H1 (cell line): ENCODE data around the gene ARSI. TPM values are rescaled to one million over a fixed set of nuclear protein-coding genes. Genes with fewer than 3 reads are reported as not detected.
A peak's percentile ranks its signal among the peaks of the same experiment; 100 is the strongest.

Experiments used
- CTCF ChIA-PET: fragments of 300-600 bp; sonication (Branson Sonifier 250); formaldehyde crosslinking; loops from one replicate; lab custom pipeline; 2021; ENCODE audit not compliant: partially characterized antibody; lab: Charles Lee
- POLR2A ChIA-PET: fragments of 300-600 bp; sonication (Branson Sonifier 250); formaldehyde crosslinking; loops from one replicate; lab custom pipeline; 2021; ENCODE audit warnings: inconsistent platforms; ENCODE audit not compliant: partially characterized antibody; lab: Charles Lee
- DNase-seq, 2 experiments: peaks; one replicate each; pipeline versions ENCODE4 v3.0.0 to v3.0.0-alpha.2; 2010 to 2022; ENCODE audit warnings: low spot score in 2 of 2, low read depth in 1 of 2, mixed read lengths in 1 of 2
- FAIRE-seq: peaks from 2 replicates; lab custom pipeline; 2011; peaks lifted over from hg19 to GRCh38; lab: Jason Lieb, UNC
- H2AFZ ChIP-seq: 2 replicates; pipeline ENCODE4 v1.8.1; 2012; ENCODE audit warnings: low read length, inconsistent platforms
- H2AK5ac ChIP-seq: 2 replicates; pipeline ENCODE4 v1.6.1; 2013; ENCODE audit warnings: low read depth, low read length
- H2BK120ac ChIP-seq: replicated peaks from 2 replicates; pipeline ENCODE3; 2013; ENCODE audit warnings: low read depth, low read length, inconsistent platforms
- H2BK12ac ChIP-seq: 2 replicates; pipeline ENCODE4 v1.6.1; 2013; ENCODE audit warnings: low read depth, low read length
- H2BK15ac ChIP-seq: 2 replicates; pipeline ENCODE4 v1.6.1; 2013; ENCODE audit warnings: low read length
- H2BK20ac ChIP-seq: 2 replicates; pipeline ENCODE4 v1.6.1; 2013; ENCODE audit warnings: low read length
- H2BK5ac ChIP-seq: 2 replicates; pipeline ENCODE4 v1.6.1; 2013; ENCODE audit warnings: low read depth, low read length
- H3K14ac ChIP-seq: 2 replicates; pipeline ENCODE4 v1.6.1; 2013; ENCODE audit warnings: inconsistent platforms; ENCODE audit not compliant: insufficient read length
- H3K18ac ChIP-seq: 2 replicates; pipeline ENCODE4 v1.6.1; 2013; ENCODE audit warnings: low read length; ENCODE audit errors: extremely low read depth
- H3K23ac ChIP-seq: 2 replicates; pipeline ENCODE4 v1.6.1; 2013; ENCODE audit warnings: inconsistent platforms; ENCODE audit not compliant: insufficient read length
- H3K23me2 ChIP-seq: 2 replicates; pipeline ENCODE4 v1.6.1; 2013; ENCODE audit warnings: low read depth, low read length
- H3K27ac ChIP-seq: 2 replicates; pipeline ENCODE4 v1.6.1; 2011; ENCODE audit warnings: low read depth, low read length, inconsistent platforms
- H3K27me3 ChIP-seq, 4 experiments: replicated peaks in 1 of 4; 1 replicate in 1 of 4; 2 replicates in 3 of 4; pipeline versions ENCODE4 v1.6.1 to v1.8.1; 2011 to 2013; ENCODE audit warnings: low read length in 3 of 4, mild to moderate bottlenecking in 3 of 4, inconsistent platforms in 2 of 4, mixed read lengths in 2 of 4, moderate library complexity in 1 of 4; ENCODE audit not compliant: control insufficient read depth in 3 of 4, insufficient read depth in 3 of 4; ENCODE audit errors: extremely low read depth in 1 of 4
- H3K36me3 ChIP-seq, 4 experiments: 2 replicates each; pipeline versions ENCODE4 v1.6.1 to v1.8.1; 2011 to 2013; ENCODE audit warnings: mild to moderate bottlenecking in 4 of 4, low read length in 3 of 4, moderate library complexity in 2 of 4, control low read depth in 1 of 4, inconsistent platforms in 1 of 4; ENCODE audit not compliant: insufficient read depth in 4 of 4, control insufficient read depth in 2 of 4
- H3K4ac ChIP-seq: replicated peaks from 2 replicates; pipeline ENCODE3; 2013; ENCODE audit warnings: low read length, low read depth, mixed read lengths, inconsistent platforms; ENCODE audit not compliant: insufficient read length
- H3K4me1 ChIP-seq, 4 experiments: replicated peaks in 1 of 4; 1 replicate in 1 of 4; 2 replicates in 3 of 4; pipeline versions ENCODE4 v1.6.1 to v1.8.1; 2011 to 2013; ENCODE audit warnings: low read length in 3 of 4, inconsistent platforms in 2 of 4, mixed read lengths in 1 of 4; ENCODE audit not compliant: insufficient read depth in 4 of 4, control insufficient read depth in 3 of 4
- H3K4me2 ChIP-seq, 2 experiments: 2 replicates each; pipeline versions ENCODE4 v1.6.1 to v1.8.1; 2011 to 2013; ENCODE audit warnings: low read depth in 2 of 2, low read length in 2 of 2, control low read depth in 1 of 2, inconsistent platforms in 1 of 2, mild to moderate bottlenecking in 1 of 2; ENCODE audit not compliant: insufficient read depth in 1 of 2
- H3K4me3 ChIP-seq, 4 experiments: fragments of 200-600, 300-600 bp in 1 of 4; sonication (generic), shearing (Covaris generic), sonication (Bioruptor Twin) in 1 of 4; 2 replicates each; pipeline versions ENCODE4 v1.5.1 to v1.8.1; 2011 to 2016; ENCODE audit warnings: low read length in 4 of 4, low read depth in 3 of 4, control low read depth in 2 of 4, inconsistent platforms in 2 of 4, mild to moderate bottlenecking in 2 of 4, mixed read lengths in 1 of 4, moderate library complexity in 1 of 4; ENCODE audit not compliant: insufficient read depth in 2 of 4; ENCODE audit errors: extremely low read depth in 1 of 4
- H3K56ac ChIP-seq: replicated peaks from 2 replicates; pipeline ENCODE3; 2013; ENCODE audit warnings: low read depth, mild to moderate bottlenecking, mixed read lengths, low read length, inconsistent platforms; ENCODE audit not compliant: insufficient read length
- H3K79me1 ChIP-seq: 2 replicates; pipeline ENCODE4 v1.6.1; 2013; ENCODE audit warnings: low read depth, low read length, control low read depth
- H3K79me2 ChIP-seq, 2 experiments: 2 replicates each; pipeline versions ENCODE4 v1.6.1 to v1.8.1; 2012 to 2013; ENCODE audit warnings: low read length in 2 of 2, mild to moderate bottlenecking in 2 of 2, inconsistent platforms in 1 of 2; ENCODE audit not compliant: insufficient read depth in 2 of 2, control insufficient read depth in 1 of 2
- H3K9ac ChIP-seq, 4 experiments: replicated peaks in 1 of 4; 1 replicate in 1 of 4; 2 replicates in 3 of 4; pipeline versions ENCODE4 v1.6.1 to v1.8.1; 2011 to 2013; ENCODE audit warnings: low read depth in 3 of 4, low read length in 3 of 4, control low read depth in 2 of 4, mild to moderate bottlenecking in 2 of 4, moderate library complexity in 2 of 4, inconsistent platforms in 1 of 4; ENCODE audit errors: extremely low read depth in 1 of 4
- H3K9me3 ChIP-seq, 2 experiments: 2 replicates each; pipeline versions ENCODE4 v1.6.1 to v1.8.1; 2012 to 2013; ENCODE audit warnings: mild to moderate bottlenecking in 2 of 2, moderate library complexity in 2 of 2, control low read depth in 1 of 2, inconsistent platforms in 1 of 2, low read depth in 1 of 2, low read length in 1 of 2, mixed read lengths in 1 of 2; ENCODE audit not compliant: insufficient read depth in 2 of 2
- H4K20me1 ChIP-seq, 2 experiments: replicated peaks in 1 of 2; 2 replicates each; pipeline versions ENCODE3 to v1.8.1; 2011 to 2013; ENCODE audit warnings: inconsistent platforms in 2 of 2, low read length in 2 of 2, mild to moderate bottlenecking in 1 of 2; ENCODE audit not compliant: insufficient read depth in 2 of 2, control insufficient read depth in 1 of 2
- H4K5ac ChIP-seq: 2 replicates; pipeline ENCODE4 v1.6.1; 2013; ENCODE audit warnings: low read length, low read depth, mixed read lengths, inconsistent platforms; ENCODE audit not compliant: insufficient read length
- H4K8ac ChIP-seq: 2 replicates; pipeline ENCODE4 v1.8.0; 2013; ENCODE audit warnings: mild to moderate bottlenecking, moderate library complexity, low read length, inconsistent platforms; ENCODE audit not compliant: insufficient read depth; ENCODE audit errors: extremely low read depth
- H4K91ac ChIP-seq: replicated peaks from 2 replicates; pipeline ENCODE3; 2013; ENCODE audit warnings: low read length, mixed read lengths, inconsistent platforms; ENCODE audit not compliant: insufficient read length
- CREB1 ChIP-seq: IDR thresholded peaks from 2 replicates; pipeline ENCODE4 v1.6.1; 2012; ENCODE audit warnings: inconsistent platforms
- FOSL1 ChIP-seq: IDR thresholded peaks from 2 replicates; pipeline ENCODE4 v1.6.1; 2011; ENCODE audit warnings: mild to moderate bottlenecking, low read depth, low read length, moderate library complexity; ENCODE audit not compliant: insufficient read depth
- HDAC2 ChIP-seq, 2 experiments: fragments of 300-600 bp in 1 of 2; sonication (generic) in 1 of 2; IDR thresholded peaks; 2 replicates each; pipeline ENCODE4 v1.6.1; 2011 to 2012; ENCODE audit warnings: low read depth in 2 of 2, low read length in 2 of 2, mild to moderate bottlenecking in 2 of 2, moderate library complexity in 2 of 2, borderline replicate concordance in 1 of 2, inconsistent platforms in 1 of 2
- HDAC6 ChIP-seq: IDR thresholded peaks from one replicate; pipeline ENCODE4 v1.7.1; 2012; ENCODE audit warnings: low read depth, mild to moderate bottlenecking, inconsistent platforms, low read length, moderate library complexity
- KDM1A ChIP-seq: fragments of 200-600, 300-600 bp; sonication (generic); IDR thresholded peaks from 2 replicates; pipeline ENCODE4 v1.7.1; 2016; ENCODE audit warnings: mild to moderate bottlenecking, low read length, borderline replicate concordance
- POLR2AphosphoS5 ChIP-seq: IDR thresholded peaks from 2 replicates; pipeline ENCODE4 v1.6.1; 2011; ENCODE audit warnings: low read depth, low read length
- RAD21 ChIP-seq, 2 experiments: IDR thresholded peaks in 1 of 2; conservative IDR thresholded peaks in 1 of 2; 2 replicates each; pipeline ENCODE4 v1.6.1; 2011; ENCODE audit warnings: low read depth in 2 of 2, low read length in 2 of 2, improper control_type of control experiment in 1 of 2, inconsistent platforms in 1 of 2, mild to moderate bottlenecking in 1 of 2, moderate library complexity in 1 of 2
- RXRA ChIP-seq: IDR thresholded peaks from 2 replicates; pipeline ENCODE4 v1.6.1; 2011; ENCODE audit warnings: low read depth, mild to moderate bottlenecking, low read length, moderate library complexity; ENCODE audit not compliant: insufficient read depth
- SIRT6 ChIP-seq: IDR thresholded peaks from one replicate; pipeline ENCODE4 v1.7.1; 2012; ENCODE audit warnings: low read length, inconsistent platforms
- SIX5 ChIP-seq: IDR thresholded peaks from 2 replicates; pipeline ENCODE4 v1.6.1; 2011; ENCODE audit warnings: mild to moderate bottlenecking, low read depth, low read length
- TCF12 ChIP-seq: IDR thresholded peaks from 2 replicates; pipeline ENCODE4 v1.6.1; 2011; ENCODE audit warnings: low read depth, mild to moderate bottlenecking, low read length
- WGBS, 2 experiments: shearing (Covaris generic) in 1 of 2; methylation state at CpG; one replicate each; pipeline versions ENCODE4 v1.1.6 to v1.1.7; 2013 to 2015; ENCODE audit warnings: low lambda C conversion rate in 2 of 2, mixed read lengths in 2 of 2, inconsistent platforms in 1 of 2, low coverage in 1 of 2, missing lambda C conversion rate in 1 of 2; ENCODE audit not compliant: insufficient replicate concordance in 2 of 2, insufficient coverage in 1 of 2, insufficient read length in 1 of 2; ENCODE audit errors: extremely low coverage in 1 of 2, missing lambda C conversion rate in 1 of 2; 5-methylcytosine and 5-hydroxymethylcytosine counted together
- polyA plus RNA-seq, 7 experiments: library from polyadenylated mRNA; depleted of rRNA in 3 of 7; stranded (reverse) in 5 of 7; unstranded in 2 of 7; fragments of >200 nt in 5 of 7; fragments of 200-250 nt in 2 of 7; gene quantifications; 1 replicate in 5 of 7; 2 replicates in 1 of 7; 4 replicates in 1 of 7; pipeline versions ENCODE4 v1.2.1 to v1.2.3, GENCODE V29; 2011 to 2013; ENCODE audit warnings: missing spikeins in 2 of 7, mixed read lengths in 2 of 7
- total RNA-seq: library from RNA; stranded (reverse); fragmentation: NEBNext Ultra II Directional; extraction: Animal tissue kit (Norgen Biotek cat#: 25700); gene quantifications from 2 replicates; pipeline ENCODE4 v1.2.1, GENCODE V29; 2021

ARSI gene
- total and polyA plus RNA-seq, 2 of the 8 experiments (the other 6 are each of a cell fraction or from before 2014, with no cell fraction given), result 4.5 to 6.7 TPM

DNA sequence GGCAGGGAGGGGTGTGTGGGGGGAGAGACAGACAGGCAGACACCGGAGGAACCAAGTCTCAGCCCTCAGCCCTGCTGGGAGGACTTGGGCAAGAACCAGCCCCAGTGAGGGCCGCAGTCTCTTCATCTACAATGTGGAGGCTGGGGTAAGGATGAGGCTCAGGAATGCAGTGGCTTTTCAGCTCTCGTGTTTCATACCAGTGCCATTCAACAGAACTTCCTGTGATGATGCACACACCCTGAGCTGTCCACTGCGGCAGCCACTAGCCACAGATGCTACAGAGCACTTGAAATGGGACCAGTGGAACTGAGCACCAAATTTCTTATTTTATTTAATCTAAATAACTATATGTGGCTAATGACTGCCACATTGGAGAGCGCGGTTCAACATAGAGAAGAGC is 23.8 kb downstream of the ARSI start:
- H3K9me3 ChIP-seq, result no peaks in the 10 kb centered on the region
- H4K8ac ChIP-seq, result no peak overlapping the region
- WGBS, 2 experiments, result 96% methylated on average over 6 of the region's 6 CpGs; no CpG with 5 or more reads in 1 of the 2 experiments
- no peak overlapping the region for H2BK5ac ChIP-seq
- H3K9ac ChIP-seq, result no peak overlapping the region
- no peak overlapping the region for H3K4me3 ChIP-seq
- peak overlapping the region; percentile 31; the same call in 1 of the 2 replicates for H3K27ac ChIP-seq
- no peak overlapping the region for H3K14ac ChIP-seq
- no peak overlapping the region for H3K4ac ChIP-seq
- H3K79me1 ChIP-seq, result no peaks in the 10 kb centered on the region
- H2BK20ac ChIP-seq, result no peak overlapping the region
- no peak overlapping the region for H4K91ac ChIP-seq
- H3K4me1 ChIP-seq, result 0 out of 7 replicates have a peak, but pooled peaks cover 0 to 1% (median 0%) of the 10 kb centered on the region in 4 experiments
- DNase-seq (no peak), FAIRE-seq (no peak)
- H3K79me2 ChIP-seq, result no peaks in the 10 kb centered on the region
- no peak overlapping the region for H3K23ac ChIP-seq
- CTCF ChIA-PET, result interaction anchor here (0.7 to 0.9 kb wide), 2 partner anchors 139 to 265 kb away, joined by 3 to 5 read pairs; no protein-coding TSS in a partner anchor
- no peak overlapping the region for H4K5ac ChIP-seq
- H2BK12ac ChIP-seq, result no peak overlapping the region
- H3K18ac ChIP-seq, result no peak overlapping the region
- 0 out of 7 replicates have a peak, but pooled peaks cover 0 to 2% (median 0%) of the 10 kb centered on the region in 4 experiments for H3K27me3 ChIP-seq
- H2AK5ac ChIP-seq, result no peak overlapping the region
- H2BK15ac ChIP-seq, result no peak overlapping the region
- no peak overlapping the region for H2BK120ac ChIP-seq
- H3K36me3 ChIP-seq, result no peaks in the 10 kb centered on the region
- POLR2A ChIA-PET, result interaction anchor here (0.9 kb wide), 1 partner anchor 11 kb away, joined by 5 read pairs; no protein-coding TSS in a partner anchor
- no peaks in the 10 kb centered on the region for H3K23me2 ChIP-seq
- H4K20me1 ChIP-seq, result peaks cover 0 to 1% of the 10 kb centered on the region in 2 experiments
- no peak overlapping the region for H3K56ac ChIP-seq
- H3K4me2 ChIP-seq, result no peak overlapping the region
- H2AFZ ChIP-seq, result no peak overlapping the region
- TF ChIP-seq HDAC2 (IDR thresholded peaks at IDR 0.05; ENCODE audit: borderline replicate concordance in 1 of 2, low read depth in 2 of 2, low read length in 2 of 2) (no peak), KDM1A (no peak), RAD21 (IDR thresholded peaks at IDR 0.05 in 1 of 2, conservative IDR thresholded peaks at IDR 0.05 in 1 of 2; ENCODE audit: low read depth in 2 of 2, low read length in 2 of 2) (no peak), CREB1 (no peak), RXRA (no peak), POLR2AphosphoS5 (no peak), FOSL1 (no peak), TCF12 (no peak), HDAC6 (no peak), SIX5 (no peak), SIRT6 (no peak)
